Trophoblast cell (in vitro differentiated cells and primary cell): ENCODE results near the gene MARS1. TPM values are rescaled to one million over a fixed set of nuclear protein-coding genes. Genes with fewer than 3 reads are reported as not detected.
"Not testable (repeated sequence)": the region's sequence is repeated elsewhere in the genome, so short reads cannot be mapped to it uniquely, and the experiment has no call there.

ENCODE experiments used
- DNase-seq, 2 donors: peaks; one replicate each; pipeline ENCODE4 v3.0.0-alpha.2; 2016
- H2AFZ ChIP-seq: 2 replicates; pipeline ENCODE4 v1.6.1; 2013; ENCODE audit warnings: low read length, moderate library complexity, mild to moderate bottlenecking; ENCODE audit not compliant: insufficient read depth, poor library complexity
- H2AK5ac ChIP-seq: 2 replicates; pipeline ENCODE4 v1.6.1; 2013; ENCODE audit warnings: mild to moderate bottlenecking, low read length
- H2BK120ac ChIP-seq: 2 replicates; pipeline ENCODE4 v1.6.1; 2013; ENCODE audit warnings: low read length, mild to moderate bottlenecking, moderate library complexity; ENCODE audit not compliant: insufficient read depth, poor library complexity
- H2BK12ac ChIP-seq: 2 replicates; pipeline ENCODE4 v1.6.1; 2013; ENCODE audit warnings: mild to moderate bottlenecking, low read length, moderate library complexity
- H2BK5ac ChIP-seq: 2 replicates; pipeline ENCODE4 v1.6.1; 2013; ENCODE audit warnings: low read length, low read depth, moderate library complexity, mild to moderate bottlenecking; ENCODE audit not compliant: poor library complexity
- H3K14ac ChIP-seq: 2 replicates; pipeline ENCODE4 v1.6.1; 2013; ENCODE audit warnings: mild to moderate bottlenecking, low read length
- H3K18ac ChIP-seq: 2 replicates; pipeline ENCODE4 v1.6.1; 2013; ENCODE audit warnings: mild to moderate bottlenecking, low read length
- H3K23ac ChIP-seq: 2 replicates; pipeline ENCODE4 v1.6.1; 2013; ENCODE audit warnings: low read length
- H3K27ac ChIP-seq: 2 replicates; pipeline ENCODE4 v1.5.1; 2013; ENCODE audit warnings: low read depth, mild to moderate bottlenecking, inconsistent platforms, low read length, moderate library complexity
- H3K27me3 ChIP-seq: 2 replicates; pipeline ENCODE4 v1.6.1; 2013; ENCODE audit warnings: inconsistent platforms, mild to moderate bottlenecking, low read length, moderate library complexity; ENCODE audit not compliant: insufficient read depth
- H3K36me3 ChIP-seq, 2 experiments: 1 replicate in 1 of 2; 2 replicates in 1 of 2; pipeline ENCODE4 v1.6.1; 2013; ENCODE audit warnings: low read length in 2 of 2, mild to moderate bottlenecking in 2 of 2, moderate library complexity in 1 of 2; ENCODE audit not compliant: insufficient read depth in 2 of 2, control insufficient read depth in 1 of 2
- H3K4ac ChIP-seq: 2 replicates; pipeline ENCODE4 v1.6.1; 2013; ENCODE audit warnings: low read depth, mild to moderate bottlenecking, low read length, moderate library complexity
- H3K4me1 ChIP-seq, 2 experiments: 1 replicate in 1 of 2; 2 replicates in 1 of 2; pipeline ENCODE4 v1.6.1; 2013; ENCODE audit warnings: low read length in 2 of 2, mild to moderate bottlenecking in 2 of 2, moderate library complexity in 1 of 2; ENCODE audit not compliant: insufficient read depth in 2 of 2, control insufficient read depth in 1 of 2
- H3K4me2 ChIP-seq: 2 replicates; pipeline ENCODE4 v1.6.1; 2013; ENCODE audit warnings: inconsistent platforms, mild to moderate bottlenecking, low read length, moderate library complexity
- H3K4me3 ChIP-seq: 2 replicates; pipeline ENCODE4 v1.5.1; 2013; ENCODE audit warnings: mild to moderate bottlenecking, low read depth, low read length, inconsistent platforms
- H3K79me1 ChIP-seq: one replicate; pipeline ENCODE4 v1.6.1; 2013; ENCODE audit warnings: low read length
- H3K79me2 ChIP-seq: 2 replicates; pipeline ENCODE4 v1.6.1; 2013; ENCODE audit warnings: low read length, mild to moderate bottlenecking; ENCODE audit not compliant: control insufficient read depth, insufficient read depth, poor library complexity
- H3K9ac ChIP-seq: 2 replicates; pipeline ENCODE4 v1.6.1; 2013; ENCODE audit warnings: mild to moderate bottlenecking, low read length
- H3K9me3 ChIP-seq: 2 replicates; pipeline ENCODE4 v1.6.1; 2013; ENCODE audit warnings: low read depth, mild to moderate bottlenecking, control low read depth, inconsistent platforms, low read length; ENCODE audit not compliant: insufficient read depth
- H4K12ac ChIP-seq: 2 replicates; pipeline ENCODE4 v1.6.1; 2013; ENCODE audit warnings: low read depth, mild to moderate bottlenecking, low read length, moderate library complexity
- H4K8ac ChIP-seq: 2 replicates; pipeline ENCODE4 v1.6.1; 2013; ENCODE audit warnings: low read depth, mild to moderate bottlenecking, low read length, moderate library complexity
- H4K91ac ChIP-seq: one replicate; pipeline ENCODE4 v1.6.1; 2013; ENCODE audit warnings: low read depth, mild to moderate bottlenecking, low read length, moderate library complexity
- WGBS: extraction: QIAGEN DNeasy Blood & Tissue Kit; methylation state at CpG from one replicate; pipeline ENCODE4 v1.1.7; 2013; ENCODE audit warnings: missing lambda C conversion rate; ENCODE audit not compliant: insufficient read length, insufficient coverage; ENCODE audit errors: extremely low coverage; 5-methylcytosine and 5-hydroxymethylcytosine counted together
- polyA plus RNA-seq: library from polyadenylated mRNA; stranded (reverse); fragments of 200-250 nt; gene quantifications from 2 replicates; pipeline ENCODE4 v1.2.3, GENCODE V29; 2013

Gene MARS1
- 418 and 476 TPM in 2 replicates for polyA plus RNA-seq

DNA sequence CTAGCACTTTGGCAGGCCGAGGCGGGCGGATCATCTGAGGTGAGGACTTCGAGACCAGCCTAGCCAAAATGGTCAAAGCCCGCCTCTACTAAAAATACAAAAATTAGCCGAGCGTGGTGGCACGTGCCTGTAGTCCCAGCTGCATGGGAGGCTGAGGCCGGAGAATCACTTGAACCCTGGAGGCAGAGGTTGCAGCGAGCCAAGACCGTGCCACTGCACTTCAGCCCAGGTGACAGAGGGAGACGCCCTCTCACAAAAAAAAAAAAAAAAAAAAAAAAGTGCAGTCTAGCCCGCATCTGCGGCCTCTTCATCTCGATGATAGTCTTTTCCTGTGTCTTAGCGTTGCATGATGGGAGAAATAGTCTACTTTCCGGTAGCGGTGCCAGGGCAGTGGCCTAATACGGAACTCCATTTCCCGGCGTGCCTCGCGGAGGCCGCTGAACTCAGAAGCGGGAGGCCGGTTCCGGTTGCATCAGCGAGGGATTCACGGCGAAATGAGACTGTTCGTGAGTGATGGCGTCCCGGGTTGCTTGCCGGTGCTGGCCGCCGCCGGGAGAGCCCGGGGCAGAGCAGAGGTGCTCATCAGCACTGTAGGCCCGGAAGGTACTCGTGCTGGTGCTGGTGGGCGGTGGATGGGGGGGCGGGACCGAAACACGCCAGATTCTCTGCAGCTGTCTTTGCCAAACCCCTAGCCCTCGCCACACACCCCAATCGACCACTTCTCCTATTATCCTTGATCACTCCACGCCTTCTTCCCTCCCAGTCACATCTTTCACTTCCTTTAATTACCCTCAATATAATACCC, at the start of gene MARS1:
Gene MARS1 (plus strand): TSS at position 472 of the 805 bp plus-strand sequence. CDS start 23 bp downstream, at position 495.
- H3K79me2 ChIP-seq, result peaks cover 8% of the 10 kb centered on the region
- H3K9ac ChIP-seq, result peak within 1 kb of the TSS; percentile 98
- peak within 1 kb of the TSS; percentile 85 for H4K8ac ChIP-seq
- H3K27me3 ChIP-seq, result no peaks in the 10 kb centered on the region
- peak within 1 kb of the TSS; percentile 77 for H2AFZ ChIP-seq
- H2AK5ac ChIP-seq, result peak within 1 kb of the TSS; percentile 53
- peaks cover 3% of the 10 kb centered on the region for H3K79me1 ChIP-seq
- peak within 1 kb of the TSS; percentile 64 for H3K18ac ChIP-seq
- H2BK5ac ChIP-seq, result peak within 1 kb of the TSS; percentile 65
- H3K27ac ChIP-seq, result peak within 1 kb of the TSS; percentile 49
- peak within 1 kb of the TSS; percentile 89 for H4K12ac ChIP-seq
- H3K14ac ChIP-seq, result peak within 1 kb of the TSS; percentile 76
- peaks cover 20 to 29% of the 10 kb centered on the region in 2 experiments for H3K36me3 ChIP-seq
- peak; percentile 94 to 98 for DNase-seq
- H4K91ac ChIP-seq, result peak within 1 kb of the TSS; percentile 91
- no peak within 1 kb of the TSS for H2BK12ac ChIP-seq
- H3K23ac ChIP-seq, result no peak within 1 kb of the TSS
- H3K4ac ChIP-seq, result peak within 1 kb of the TSS; percentile 88
- H3K4me1 ChIP-seq, result peaks cover 6 to 12% of the 10 kb centered on the region in 2 experiments
- 100% methylated on average over 1 of the region's 47 CpGs for WGBS
- H2BK120ac ChIP-seq, result peak within 1 kb of the TSS; percentile 36
- H3K4me3 ChIP-seq, result peak within 1 kb of the TSS; percentile 99
- no peaks in the 10 kb centered on the region for H3K9me3 ChIP-seq
- peak within 1 kb of the TSS; percentile 90 for H3K4me2 ChIP-seq

DNA sequence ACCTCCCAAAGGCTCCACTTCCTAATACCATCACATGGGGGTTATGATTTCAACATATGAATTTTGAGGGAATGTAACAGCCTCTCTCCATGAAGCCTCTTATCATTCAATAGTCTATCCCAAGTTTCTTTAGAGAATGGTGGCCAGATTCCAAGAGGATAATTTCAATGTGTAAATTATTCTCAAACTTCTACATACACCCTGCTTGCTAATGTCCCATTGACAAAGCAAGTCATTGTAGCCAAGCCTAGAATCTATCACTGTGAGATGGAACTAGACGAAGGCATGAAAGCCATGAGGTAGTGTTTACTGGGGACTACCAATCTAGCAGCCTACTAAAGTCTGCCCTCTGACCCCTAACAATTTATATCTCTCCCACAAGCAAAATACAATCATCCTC, 49.5 kb upstream of the MARS1 start:
- Histone ChIP-seq H3K27ac (no peak overlapping the region), H3K9ac (no peak overlapping the region), H3K4me2 (no peak overlapping the region), H2BK12ac (no peak overlapping the region), H3K79me1 (no peaks in the 10 kb centered on the region), H3K18ac (no peak overlapping the region), H3K14ac (no peak overlapping the region), H3K4ac (no peak overlapping the region), H4K12ac (no peak overlapping the region), H2BK120ac (no peak overlapping the region), H4K8ac (no peak overlapping the region), H2AK5ac (no peak overlapping the region), H4K91ac (no peak overlapping the region), H3K4me3 (no peak overlapping the region), H3K36me3 (no peaks in the 10 kb centered on the region), H3K9me3 (peaks cover 2% of the 10 kb centered on the region), H3K4me1 (no peaks in the 10 kb centered on the region), H2BK5ac (no peak overlapping the region), H3K79me2 (no peaks in the 10 kb centered on the region), H3K23ac (no peak overlapping the region), H2AFZ (no peak overlapping the region), H3K27me3 (no peaks in the 10 kb centered on the region)
- no peak for DNase-seq
- no CpG with 5 or more reads among the region's 1 CpG for WGBS

DNA sequence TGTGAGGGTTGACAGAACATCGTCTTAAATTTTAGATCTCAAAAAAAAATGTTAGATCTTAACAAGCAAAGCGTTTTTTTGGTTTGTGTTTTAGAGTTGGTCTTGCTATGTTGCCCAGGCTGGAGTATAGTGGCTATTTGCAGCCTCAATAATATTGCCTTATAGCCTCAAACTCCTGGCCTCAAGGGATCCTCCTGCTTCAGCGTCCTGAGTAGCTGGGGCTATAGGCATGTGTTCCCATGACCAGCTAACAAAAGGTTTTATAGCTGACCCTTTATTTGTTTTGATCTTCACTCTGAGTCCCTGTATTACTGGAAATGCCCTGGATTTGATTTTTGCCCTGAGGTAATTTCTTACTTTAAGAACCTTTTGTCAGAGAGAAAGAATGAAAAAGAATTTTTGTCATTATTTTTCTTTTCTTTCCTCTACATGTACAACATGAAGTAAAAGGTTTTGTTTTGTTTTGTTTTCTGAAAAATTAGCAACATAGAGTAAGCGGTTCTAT, 48.1 kb upstream of the MARS1 start:
- no peak overlapping the region for H2AK5ac ChIP-seq
- no peak overlapping the region for H4K91ac ChIP-seq
- H2BK5ac ChIP-seq, result no peak overlapping the region
- H3K9ac ChIP-seq, result no peak overlapping the region
- H3K4me2 ChIP-seq, result no peak overlapping the region
- no peaks in the 10 kb centered on the region for H3K4me1 ChIP-seq
- no CpG with 5 or more reads among the region's 4 CpGs for WGBS
- H3K9me3 ChIP-seq, result peaks cover 2% of the 10 kb centered on the region
- no peaks in the 10 kb centered on the region for H3K79me1 ChIP-seq
- H3K36me3 ChIP-seq, result no peaks in the 10 kb centered on the region
- no peak overlapping the region for H4K12ac ChIP-seq
- no peak overlapping the region for H3K4me3 ChIP-seq
- no peak overlapping the region for H3K23ac ChIP-seq
- H2BK120ac ChIP-seq, result no peak overlapping the region
- H3K14ac ChIP-seq, result no peak overlapping the region
- no peak for DNase-seq
- no peak overlapping the region for H4K8ac ChIP-seq
- no peak overlapping the region for H3K27ac ChIP-seq
- H3K18ac ChIP-seq, result no peak overlapping the region
- H2AFZ ChIP-seq, result no peak overlapping the region
- no peaks in the 10 kb centered on the region for H3K79me2 ChIP-seq
- H3K27me3 ChIP-seq, result no peaks in the 10 kb centered on the region
- no peak overlapping the region for H2BK12ac ChIP-seq
- no peak overlapping the region for H3K4ac ChIP-seq

DNA sequence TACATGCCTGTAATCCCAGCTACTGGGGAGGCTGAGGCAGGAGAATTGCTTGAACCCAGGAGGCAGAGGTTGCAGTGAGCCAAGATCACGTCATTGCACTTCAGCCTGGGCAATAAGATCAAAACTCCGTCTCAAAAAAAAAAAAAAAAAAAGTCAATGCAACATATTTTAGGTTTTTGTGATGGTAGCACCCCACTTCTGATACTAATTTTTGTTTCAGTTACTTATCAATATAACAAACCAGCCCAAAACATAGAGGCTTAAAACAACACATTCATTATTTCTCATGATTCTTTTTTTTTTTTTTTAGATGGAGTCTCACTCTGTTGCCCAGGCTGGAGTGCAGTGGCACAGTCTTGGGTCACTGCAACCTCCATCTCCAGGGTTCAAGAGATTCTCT, 46.5 kb upstream of the MARS1 start:
- not testable (repeated sequence) for H2BK5ac ChIP-seq, H3K9me3 ChIP-seq, H2BK12ac ChIP-seq, H3K4me3 ChIP-seq, H3K4me1 ChIP-seq, H3K9ac ChIP-seq, H4K12ac ChIP-seq, H3K79me1 ChIP-seq, H2BK120ac ChIP-seq, H3K23ac ChIP-seq, H3K18ac ChIP-seq, H2AFZ ChIP-seq, DNase-seq, H3K36me3 ChIP-seq, H3K27me3 ChIP-seq, H3K79me2 ChIP-seq, H4K8ac ChIP-seq, H3K14ac ChIP-seq, H3K4me2 ChIP-seq, H4K91ac ChIP-seq, H3K27ac ChIP-seq, H2AK5ac ChIP-seq, H3K4ac ChIP-seq
- WGBS, result no CpG with 5 or more reads among the region's 2 CpGs
